HEK293 (cell line): ENCODE data around the gene ZSCAN26.

ENCODE experiments used
- HOXD13 ChIP-seq: sonication (generic); formaldehyde crosslinking; IDR thresholded peaks from 2 replicates; pipeline ENCODE4 v1.8.0; 2022; ENCODE audit warnings: missing genetic modification reagents, borderline replicate concordance
- IKZF3 ChIP-seq: fragments of 450-650 bp; IDR thresholded peaks from 2 replicates; pipeline ENCODE4 v1.5.0; 2018; ENCODE audit warnings: missing biosample characterization, mild to moderate bottlenecking, missing genetic modification characterization, moderate library complexity
- SALL2 ChIP-seq: fragments of 450-650 bp; formaldehyde crosslinking; IDR thresholded peaks from 2 replicates; pipeline ENCODE4 v1.5.0; 2017; ENCODE audit warnings: missing biosample characterization, mild to moderate bottlenecking, missing genetic modification characterization, borderline replicate concordance
- SETDB1 ChIP-seq: IDR thresholded peaks from one replicate; pipeline ENCODE4 v1.6.1; 2017; ENCODE audit warnings: mild to moderate bottlenecking, low read length, moderate library complexity, mixed read lengths; ENCODE audit not compliant: insufficient read length
- SP2 ChIP-seq: fragments of 450-650 bp; formaldehyde crosslinking; IDR thresholded peaks from 2 replicates; pipeline ENCODE4 v1.5.1; 2016; ENCODE audit warnings: missing biosample characterization, missing genetic modification characterization
- YY2 ChIP-seq: fragments of 450-650 bp; formaldehyde crosslinking; IDR thresholded peaks from 2 replicates; pipeline ENCODE4 v1.5.1; 2016; ENCODE audit warnings: missing biosample characterization, missing genetic modification characterization
- ZBTB20 ChIP-seq: fragments of 450-650 bp; formaldehyde crosslinking; IDR thresholded peaks from 2 replicates; pipeline ENCODE4 v1.5.1; 2016; ENCODE audit warnings: missing biosample characterization, missing genetic modification characterization
- ZBTB21 ChIP-seq: fragments of 450-650 bp; formaldehyde crosslinking; IDR thresholded peaks from 2 replicates; pipeline ENCODE4 v1.5.1; 2017; ENCODE audit warnings: missing biosample characterization, missing genetic modification characterization
- ZBTB7A ChIP-seq: fragments of 450-650 bp; formaldehyde crosslinking; IDR thresholded peaks from 2 replicates; pipeline ENCODE4 v1.5.1; 2016; ENCODE audit warnings: low read depth, missing biosample characterization, missing genetic modification characterization
- ZBTB8A ChIP-seq: fragments of 450-650 bp; formaldehyde crosslinking; IDR thresholded peaks from 2 replicates; pipeline ENCODE4 v1.5.1; 2016; ENCODE audit warnings: missing biosample characterization, missing genetic modification characterization
- ZNF10 ChIP-seq: fragments of 450-650 bp; formaldehyde crosslinking; IDR thresholded peaks from 2 replicates; pipeline ENCODE4 v1.5.1; 2017; ENCODE audit warnings: missing biosample characterization, missing genetic modification characterization
- ZNF202 ChIP-seq: fragments of 450-650 bp; formaldehyde crosslinking; IDR thresholded peaks from 2 replicates; pipeline ENCODE4 v1.5.1; 2016; ENCODE audit warnings: missing biosample characterization, missing genetic modification characterization, borderline replicate concordance
- ZNF24 ChIP-seq: fragments of 450-650 bp; formaldehyde crosslinking; IDR thresholded peaks from 2 replicates; pipeline ENCODE4 v1.5.1; 2016; ENCODE audit warnings: missing biosample characterization, missing genetic modification characterization
- ZNF335 ChIP-seq: fragments of 450-650 bp; formaldehyde crosslinking; conservative IDR thresholded peaks from 2 replicates; pipeline ENCODE4 v1.5.1; 2016; ENCODE audit warnings: missing biosample characterization, missing genetic modification characterization
- ZNF341 ChIP-seq: fragments of 450-650 bp; formaldehyde crosslinking; IDR thresholded peaks from 2 replicates; pipeline ENCODE4; 2016; ENCODE audit warnings: low read depth, missing biosample characterization, missing genetic modification characterization
- ZNF394 ChIP-seq: fragments of 450-650 bp; formaldehyde crosslinking; IDR thresholded peaks from 2 replicates; pipeline ENCODE4 v1.5.1; 2016; ENCODE audit warnings: missing biosample characterization, missing genetic modification characterization, mild to moderate bottlenecking, moderate library complexity, borderline replicate concordance
- ZNF544 ChIP-seq: fragments of 450-650 bp; formaldehyde crosslinking; IDR thresholded peaks from 2 replicates; pipeline ENCODE4 v1.5.0; 2017; ENCODE audit warnings: missing biosample characterization, missing genetic modification characterization
- ZNF654 ChIP-seq: fragments of 450-650 bp; formaldehyde crosslinking; IDR thresholded peaks from 2 replicates; pipeline ENCODE4 v1.5.1; 2016; ENCODE audit warnings: low read depth, missing biosample characterization, missing genetic modification characterization
- ZNF776 ChIP-seq: fragments of 450-650 bp; formaldehyde crosslinking; IDR thresholded peaks from 2 replicates; pipeline ENCODE4 v1.5.0; 2017; ENCODE audit warnings: missing biosample characterization, missing genetic modification characterization, borderline replicate concordance
- ZNF837 ChIP-seq: fragments of 450-650 bp; formaldehyde crosslinking; IDR thresholded peaks from 2 replicates; pipeline ENCODE4 v1.5.1; 2016; ENCODE audit warnings: missing biosample characterization, missing genetic modification characterization
- ZSCAN30 ChIP-seq: fragments of 450-650 bp; IDR thresholded peaks from 2 replicates; pipeline ENCODE4 v1.5.1; 2018; ENCODE audit warnings: missing biosample characterization, mild to moderate bottlenecking, missing genetic modification characterization, moderate library complexity
- ZXDB ChIP-seq: fragments of 450-650 bp; formaldehyde crosslinking; IDR thresholded peaks from 2 replicates; pipeline ENCODE4 v1.5.1; 2016; ENCODE audit warnings: missing biosample characterization, missing genetic modification characterization
- TF ChIP-seq, protein P1 (sequence below): fragments of 450-650 bp; formaldehyde crosslinking; IDR thresholded peaks from 2 replicates; pipeline ENCODE4 v1.5.1; 2016; ENCODE audit warnings: missing biosample characterization, missing genetic modification characterization
- TF ChIP-seq, protein P2 (sequence below): fragments of 450-650 bp; formaldehyde crosslinking; IDR thresholded peaks from 2 replicates; pipeline ENCODE4 v1.5.1; 2016; ENCODE audit warnings: missing biosample characterization, missing genetic modification characterization
- TF ChIP-seq, protein P3 (sequence below): fragments of 450-650 bp; formaldehyde crosslinking; IDR thresholded peaks from 2 replicates; pipeline ENCODE4 v1.5.1; 2017; ENCODE audit warnings: missing biosample characterization, missing genetic modification characterization
- TF ChIP-seq, protein P4 (sequence below): fragments of 450-650 bp; formaldehyde crosslinking; IDR thresholded peaks from 2 replicates; pipeline ENCODE4 v1.5.1; 2016; ENCODE audit warnings: missing biosample characterization, missing genetic modification characterization
- TF ChIP-seq, protein P5 (sequence below): fragments of 450-650 bp; formaldehyde crosslinking; conservative IDR thresholded peaks from 2 replicates; pipeline ENCODE4 v1.5.1; 2016; ENCODE audit warnings: low read depth, missing biosample characterization, missing genetic modification characterization

The ZSCAN26 gene

DNA sequence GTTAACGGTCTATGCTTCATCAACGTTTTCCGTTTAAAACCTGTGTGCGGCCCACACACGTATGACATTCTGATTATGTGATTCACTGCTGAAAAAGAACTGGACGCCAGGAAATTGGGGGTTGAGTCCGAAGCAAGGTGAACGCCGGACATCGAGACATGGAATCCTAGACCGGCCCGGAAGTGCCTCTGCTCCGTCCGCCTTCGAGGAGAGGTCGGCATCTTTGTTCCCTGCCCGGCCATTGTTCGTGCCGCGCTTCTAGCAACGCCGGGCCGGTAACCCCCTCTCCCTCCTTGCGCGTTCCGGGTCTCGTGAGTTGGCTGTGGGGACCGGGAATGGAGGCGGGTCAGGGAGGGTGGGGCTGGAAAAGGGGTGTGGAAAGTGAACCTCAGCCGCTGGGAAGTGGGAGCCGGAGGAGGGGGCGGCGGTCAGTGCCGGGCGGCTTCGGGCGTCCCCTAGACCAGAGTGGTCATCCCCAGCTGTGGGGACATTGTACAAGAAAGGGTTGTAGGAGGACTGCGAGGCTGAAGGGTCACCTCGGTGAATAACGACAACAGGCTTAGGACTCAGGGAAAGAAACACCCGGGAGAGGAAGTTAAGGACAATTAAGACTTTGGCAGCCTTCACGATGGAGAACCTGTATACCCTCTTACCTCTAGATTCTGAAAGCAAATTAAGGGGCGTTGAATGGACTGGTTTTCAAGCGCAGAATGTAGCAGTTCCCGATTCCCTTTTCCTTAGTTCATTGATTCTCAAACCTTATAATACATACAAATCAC lies 41.7 kb upstream of the ZSCAN26 start, which contains the start of gene ZSCAN9 (continued):
- TF ChIP-seq, protein P1, sequence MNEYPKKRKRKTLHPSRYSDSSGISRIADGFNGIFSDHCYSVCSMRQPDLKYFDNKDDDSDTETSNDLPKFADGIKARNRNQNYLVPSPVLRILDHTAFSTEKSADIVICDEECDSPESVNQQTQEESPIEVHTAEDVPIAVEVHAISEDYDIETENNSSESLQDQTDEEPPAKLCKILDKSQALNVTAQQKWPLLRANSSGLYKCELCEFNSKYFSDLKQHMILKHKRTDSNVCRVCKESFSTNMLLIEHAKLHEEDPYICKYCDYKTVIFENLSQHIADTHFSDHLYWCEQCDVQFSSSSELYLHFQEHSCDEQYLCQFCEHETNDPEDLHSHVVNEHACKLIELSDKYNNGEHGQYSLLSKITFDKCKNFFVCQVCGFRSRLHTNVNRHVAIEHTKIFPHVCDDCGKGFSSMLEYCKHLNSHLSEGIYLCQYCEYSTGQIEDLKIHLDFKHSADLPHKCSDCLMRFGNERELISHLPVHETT: peak; percentile 46
- no peak for TF ChIP-seq ZNF202 (tag by site-specific recombination)
- no peak for TF ChIP-seq ZNF544 (tag by site-specific recombination)
- peak; percentile 75 for TF ChIP-seq ZNF335 (tag by site-specific recombination)
- TF ChIP-seq, protein P2, sequence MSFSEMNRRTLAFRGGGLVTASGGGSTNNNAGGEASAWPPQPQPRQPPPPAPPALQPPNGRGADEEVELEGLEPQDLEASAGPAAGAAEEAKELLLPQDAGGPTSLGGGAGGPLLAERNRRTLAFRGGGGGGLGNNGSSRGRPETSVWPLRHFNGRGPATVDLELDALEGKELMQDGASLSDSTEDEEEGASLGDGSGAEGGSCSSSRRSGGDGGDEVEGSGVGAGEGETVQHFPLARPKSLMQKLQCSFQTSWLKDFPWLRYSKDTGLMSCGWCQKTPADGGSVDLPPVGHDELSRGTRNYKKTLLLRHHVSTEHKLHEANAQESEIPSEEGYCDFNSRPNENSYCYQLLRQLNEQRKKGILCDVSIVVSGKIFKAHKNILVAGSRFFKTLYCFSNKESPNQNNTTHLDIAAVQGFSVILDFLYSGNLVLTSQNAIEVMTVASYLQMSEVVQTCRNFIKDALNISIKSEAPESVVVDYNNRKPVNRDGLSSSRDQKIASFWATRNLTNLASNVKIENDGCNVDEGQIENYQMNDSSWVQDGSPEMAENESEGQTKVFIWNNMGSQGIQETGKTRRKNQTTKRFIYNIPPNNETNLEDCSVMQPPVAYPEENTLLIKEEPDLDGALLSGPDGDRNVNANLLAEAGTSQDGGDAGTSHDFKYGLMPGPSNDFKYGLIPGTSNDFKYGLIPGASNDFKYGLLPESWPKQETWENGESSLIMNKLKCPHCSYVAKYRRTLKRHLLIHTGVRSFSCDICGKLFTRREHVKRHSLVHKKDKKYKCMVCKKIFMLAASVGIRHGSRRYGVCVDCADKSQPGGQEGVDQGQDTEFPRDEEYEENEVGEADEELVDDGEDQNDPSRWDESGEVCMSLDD: peak; percentile 48; the same call in 1 of the 2 replicates
- no peak for TF ChIP-seq SALL2 (tag by site-specific recombination)
- peak; percentile 91 for TF ChIP-seq ZBTB20 (tag by site-specific recombination)
- no peak for TF ChIP-seq ZNF837 (tag by site-specific recombination)
- peak; percentile 87 for TF ChIP-seq ZXDB (tag by site-specific recombination)
- TF ChIP-seq ZBTB21 (tag by site-specific recombination): peak; percentile 36; the same call in 1 of the 2 replicates
- TF ChIP-seq ZNF394: peak; percentile 66
- no peak for TF ChIP-seq ZBTB7A (tag by site-specific recombination)
- TF ChIP-seq SP2 (tag by site-specific recombination): peak; percentile 90
- TF ChIP-seq, protein P3, sequence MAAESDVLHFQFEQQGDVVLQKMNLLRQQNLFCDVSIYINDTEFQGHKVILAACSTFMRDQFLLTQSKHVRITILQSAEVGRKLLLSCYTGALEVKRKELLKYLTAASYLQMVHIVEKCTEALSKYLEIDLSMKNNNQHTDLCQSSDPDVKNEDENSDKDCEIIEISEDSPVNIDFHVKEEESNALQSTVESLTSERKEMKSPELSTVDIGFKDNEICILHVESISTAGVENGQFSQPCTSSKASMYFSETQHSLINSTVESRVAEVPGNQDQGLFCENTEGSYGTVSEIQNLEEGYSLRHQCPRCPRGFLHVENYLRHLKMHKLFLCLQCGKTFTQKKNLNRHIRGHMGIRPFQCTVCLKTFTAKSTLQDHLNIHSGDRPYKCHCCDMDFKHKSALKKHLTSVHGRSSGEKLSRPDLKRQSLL: 0 out of 2 replicates have a peak, but pooled peaks have one; percentile 9
- peak; percentile 27; the same call in 1 of the 2 replicates for TF ChIP-seq ZNF10 (tag by site-specific recombination)
- peak; percentile 48 for TF ChIP-seq ZNF341
- no peak for TF ChIP-seq ZNF776 (tag by site-specific recombination)
- peak; percentile 54; the same call in 1 of the 2 replicates for TF ChIP-seq HOXD13 (CRISPR knock-in tag)
- TF ChIP-seq YY2 (tag by site-specific recombination): peak; percentile 89
- no peak for TF ChIP-seq SETDB1
- TF ChIP-seq ZSCAN30 (tag by site-specific recombination): peak; percentile 90
- TF ChIP-seq, protein P4, sequence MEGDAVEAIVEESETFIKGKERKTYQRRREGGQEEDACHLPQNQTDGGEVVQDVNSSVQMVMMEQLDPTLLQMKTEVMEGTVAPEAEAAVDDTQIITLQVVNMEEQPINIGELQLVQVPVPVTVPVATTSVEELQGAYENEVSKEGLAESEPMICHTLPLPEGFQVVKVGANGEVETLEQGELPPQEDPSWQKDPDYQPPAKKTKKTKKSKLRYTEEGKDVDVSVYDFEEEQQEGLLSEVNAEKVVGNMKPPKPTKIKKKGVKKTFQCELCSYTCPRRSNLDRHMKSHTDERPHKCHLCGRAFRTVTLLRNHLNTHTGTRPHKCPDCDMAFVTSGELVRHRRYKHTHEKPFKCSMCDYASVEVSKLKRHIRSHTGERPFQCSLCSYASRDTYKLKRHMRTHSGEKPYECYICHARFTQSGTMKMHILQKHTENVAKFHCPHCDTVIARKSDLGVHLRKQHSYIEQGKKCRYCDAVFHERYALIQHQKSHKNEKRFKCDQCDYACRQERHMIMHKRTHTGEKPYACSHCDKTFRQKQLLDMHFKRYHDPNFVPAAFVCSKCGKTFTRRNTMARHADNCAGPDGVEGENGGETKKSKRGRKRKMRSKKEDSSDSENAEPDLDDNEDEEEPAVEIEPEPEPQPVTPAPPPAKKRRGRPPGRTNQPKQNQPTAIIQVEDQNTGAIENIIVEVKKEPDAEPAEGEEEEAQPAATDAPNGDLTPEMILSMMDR (tag by site-specific recombination): no peak
- TF ChIP-seq ZNF654 (tag by site-specific recombination): no peak
- peak; percentile 49; the same call in 1 of the 2 replicates for TF ChIP-seq ZNF24 (tag by site-specific recombination)
- TF ChIP-seq IKZF3: peak; percentile 62
- TF ChIP-seq, protein P5, sequence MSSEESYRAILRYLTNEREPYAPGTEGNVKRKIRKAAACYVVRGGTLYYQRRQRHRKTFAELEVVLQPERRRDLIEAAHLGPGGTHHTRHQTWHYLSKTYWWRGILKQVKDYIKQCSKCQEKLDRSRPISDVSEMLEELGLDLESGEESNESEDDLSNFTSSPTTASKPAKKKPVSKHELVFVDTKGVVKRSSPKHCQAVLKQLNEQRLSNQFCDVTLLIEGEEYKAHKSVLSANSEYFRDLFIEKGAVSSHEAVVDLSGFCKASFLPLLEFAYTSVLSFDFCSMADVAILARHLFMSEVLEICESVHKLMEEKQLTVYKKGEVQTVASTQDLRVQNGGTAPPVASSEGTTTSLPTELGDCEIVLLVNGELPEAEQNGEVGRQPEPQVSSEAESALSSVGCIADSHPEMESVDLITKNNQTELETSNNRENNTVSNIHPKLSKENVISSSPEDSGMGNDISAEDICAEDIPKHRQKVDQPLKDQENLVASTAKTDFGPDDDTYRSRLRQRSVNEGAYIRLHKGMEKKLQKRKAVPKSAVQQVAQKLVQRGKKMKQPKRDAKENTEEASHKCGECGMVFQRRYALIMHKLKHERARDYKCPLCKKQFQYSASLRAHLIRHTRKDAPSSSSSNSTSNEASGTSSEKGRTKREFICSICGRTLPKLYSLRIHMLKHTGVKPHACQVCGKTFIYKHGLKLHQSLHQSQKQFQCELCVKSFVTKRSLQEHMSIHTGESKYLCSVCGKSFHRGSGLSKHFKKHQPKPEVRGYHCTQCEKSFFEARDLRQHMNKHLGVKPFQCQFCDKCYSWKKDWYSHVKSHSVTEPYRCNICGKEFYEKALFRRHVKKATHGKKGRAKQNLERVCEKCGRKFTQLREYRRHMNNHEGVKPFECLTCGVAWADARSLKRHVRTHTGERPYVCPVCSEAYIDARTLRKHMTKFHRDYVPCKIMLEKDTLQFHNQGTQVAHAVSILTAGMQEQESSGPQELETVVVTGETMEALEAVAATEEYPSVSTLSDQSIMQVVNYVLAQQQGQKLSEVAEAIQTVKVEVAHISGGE (tag by site-specific recombination): peak; percentile 98
- peak; percentile 76 for TF ChIP-seq ZBTB8A (tag by site-specific recombination)
